Erythroblast (primary cell): Measurements from ENCODE around the gene NETO2.

Source experiments
- GATA1 ChIP-seq: IDR thresholded peaks from 2 replicates; pipeline ENCODE4 v1.6.1; 2011; ENCODE audit warnings: low read depth, mild to moderate bottlenecking, control low read depth, low read length, moderate library complexity
- POLR2A ChIP-seq: IDR thresholded peaks from 2 replicates; pipeline ENCODE4 v1.6.1; 2011; ENCODE audit warnings: mild to moderate bottlenecking, low read length

GRCh38 chr16:47180073-47180472 lies 36.3 kb upstream of the NETO2 start:
- TF ChIP-seq POLR2A: no peak
- no peak for TF ChIP-seq GATA1
